Tibial nerve (tissue), 3 donors: ENCODE results near the gene FBXO2.

Experiments
- POLR2A ChIP-seq, 2 donors: fragments of 450-650 bp; IDR thresholded peaks; one replicate each; pipeline ENCODE4 v1.6.1; 2017; ENCODE audit warnings: antibody characterized with exemption in 2 of 2, mild to moderate bottlenecking in 2 of 2, moderate library complexity in 2 of 2
- TF ChIP-seq, protein P1 (sequence below), 5 experiments: fragments of 200-600 bp in 3 of 5; fragments of 450-650 bp in 2 of 5; sonication (generic) in 3 of 5; IDR thresholded peaks; one replicate each; pipeline ENCODE4 v1.5.1; 2016 to 2019; ENCODE audit warnings: antibody characterized with exemption in 5 of 5, mild to moderate bottlenecking in 3 of 5, moderate library complexity in 2 of 5

DNA sequence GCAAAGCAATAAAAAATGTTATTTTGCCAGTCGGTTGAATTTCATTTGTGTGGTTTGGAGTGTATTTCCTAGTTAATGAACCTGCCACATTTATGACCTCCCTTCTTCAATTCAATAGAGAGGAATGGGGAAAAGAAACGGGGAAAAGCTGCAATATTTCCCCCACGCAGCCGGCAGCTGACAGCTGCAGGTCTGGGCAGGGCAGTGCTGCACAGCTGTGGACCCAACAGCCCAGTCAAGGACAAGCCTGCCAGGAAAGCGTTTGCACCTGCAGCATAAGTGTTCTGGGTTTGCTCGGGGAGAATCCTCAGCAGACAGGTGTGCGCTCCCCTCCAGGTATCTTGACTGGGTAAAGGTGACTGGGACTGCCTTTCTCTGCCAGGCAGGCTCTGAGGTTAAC lies 53.4 kb downstream of the FBXO2 start:
- TF ChIP-seq POLR2A (IDR thresholded peaks at IDR 0.05), result no peak
- TF ChIP-seq, protein P1, sequence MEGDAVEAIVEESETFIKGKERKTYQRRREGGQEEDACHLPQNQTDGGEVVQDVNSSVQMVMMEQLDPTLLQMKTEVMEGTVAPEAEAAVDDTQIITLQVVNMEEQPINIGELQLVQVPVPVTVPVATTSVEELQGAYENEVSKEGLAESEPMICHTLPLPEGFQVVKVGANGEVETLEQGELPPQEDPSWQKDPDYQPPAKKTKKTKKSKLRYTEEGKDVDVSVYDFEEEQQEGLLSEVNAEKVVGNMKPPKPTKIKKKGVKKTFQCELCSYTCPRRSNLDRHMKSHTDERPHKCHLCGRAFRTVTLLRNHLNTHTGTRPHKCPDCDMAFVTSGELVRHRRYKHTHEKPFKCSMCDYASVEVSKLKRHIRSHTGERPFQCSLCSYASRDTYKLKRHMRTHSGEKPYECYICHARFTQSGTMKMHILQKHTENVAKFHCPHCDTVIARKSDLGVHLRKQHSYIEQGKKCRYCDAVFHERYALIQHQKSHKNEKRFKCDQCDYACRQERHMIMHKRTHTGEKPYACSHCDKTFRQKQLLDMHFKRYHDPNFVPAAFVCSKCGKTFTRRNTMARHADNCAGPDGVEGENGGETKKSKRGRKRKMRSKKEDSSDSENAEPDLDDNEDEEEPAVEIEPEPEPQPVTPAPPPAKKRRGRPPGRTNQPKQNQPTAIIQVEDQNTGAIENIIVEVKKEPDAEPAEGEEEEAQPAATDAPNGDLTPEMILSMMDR (IDR thresholded peaks at IDR 0.05), result no peak
